HepG2 (cell line): ENCODE measurements around the gene RCOR1. TPM values are rescaled to one million over a fixed set of nuclear protein-coding genes. Genes with fewer than 3 reads are reported as not detected.

Experiments used
- AHR ChIP-seq: IDR thresholded peaks from 2 replicates; pipeline ENCODE4 v1.6.1; 2018; ENCODE audit warnings: missing genetic modification reagents, missing compliant biosample characterization
- FOXM1 ChIP-seq: sonication (generic); formaldehyde crosslinking; IDR thresholded peaks from 2 replicates; pipeline ENCODE4 v1.5.0; 2020; ENCODE audit warnings: missing genetic modification reagents
- FOXP4 ChIP-seq: sonication (generic); formaldehyde crosslinking; IDR thresholded peaks from 2 replicates; pipeline ENCODE4 v1.4.0; 2020; ENCODE audit warnings: missing genetic modification reagents
- HMGXB4 ChIP-seq, 2 experiments: sonication (generic) in 1 of 2; formaldehyde crosslinking in 1 of 2; IDR thresholded peaks; 2 replicates each; pipeline versions ENCODE4 v1.4.0 to v1.6.1; 2018 to 2020; ENCODE audit warnings: missing genetic modification reagents in 2 of 2, borderline replicate concordance in 1 of 2, low read depth in 1 of 2, mild to moderate bottlenecking in 1 of 2, missing biosample characterization in 1 of 2
- KDM2A ChIP-seq: sonication (generic); formaldehyde crosslinking; IDR thresholded peaks from 2 replicates; pipeline ENCODE4 v1.4.0; 2020; ENCODE audit warnings: low read depth, missing genetic modification reagents, borderline replicate concordance
- MAF1 ChIP-seq: sonication (generic); formaldehyde crosslinking; IDR thresholded peaks from 2 replicates; pipeline ENCODE4 v1.5.0; 2020; ENCODE audit warnings: missing genetic modification reagents, borderline replicate concordance
- MYPOP ChIP-seq: sonication (generic); formaldehyde crosslinking; IDR thresholded peaks from 2 replicates; pipeline ENCODE4 v1.8.1; 2023; ENCODE audit warnings: mild to moderate bottlenecking, moderate library complexity, missing genetic modification reagents
- NFYC ChIP-seq: IDR thresholded peaks from 2 replicates; pipeline ENCODE4 v1.6.1; 2016; ENCODE audit warnings: missing genetic modification reagents, missing compliant biosample characterization
- PRMT3 ChIP-seq: sonication (generic); formaldehyde crosslinking; IDR thresholded peaks from 2 replicates; pipeline ENCODE4 v1.8.1; 2022; ENCODE audit warnings: low read depth, mild to moderate bottlenecking, moderate library complexity, missing genetic modification reagents, borderline replicate concordance
- SCMH1 ChIP-seq: sonication (generic); formaldehyde crosslinking; IDR thresholded peaks from 2 replicates; pipeline ENCODE4 v1.9.0; 2021; ENCODE audit warnings: missing genetic modification reagents, mild to moderate bottlenecking, borderline replicate concordance
- SNAPC2 ChIP-seq: sonication (generic); formaldehyde crosslinking; IDR thresholded peaks from 2 replicates; pipeline ENCODE4 v1.8.1; 2022; ENCODE audit warnings: mild to moderate bottlenecking, missing genetic modification reagents
- TBP ChIP-seq: sonication (generic); formaldehyde crosslinking; IDR thresholded peaks from 2 replicates; pipeline ENCODE4 v1.5.0; 2020; ENCODE audit warnings: missing genetic modification reagents
- TRIM22 ChIP-seq: fragments of 450-650 bp; IDR thresholded peaks from 2 replicates; pipeline ENCODE4 v1.6.1; 2017
- ZHX1 ChIP-seq: sonication (generic); formaldehyde crosslinking; IDR thresholded peaks from 2 replicates; pipeline ENCODE4 v1.8.1; 2022; ENCODE audit warnings: low read depth, mild to moderate bottlenecking, missing genetic modification reagents
- ZMYM3 ChIP-seq: sonication (generic); formaldehyde crosslinking; IDR thresholded peaks from 2 replicates; pipeline ENCODE4 v1.5.1; 2020; ENCODE audit warnings: mild to moderate bottlenecking, missing genetic modification reagents
- ZNF674 ChIP-seq: sonication (generic); formaldehyde crosslinking; IDR thresholded peaks from 2 replicates; pipeline ENCODE4 v1.5.0; 2020; ENCODE audit warnings: low read depth, mild to moderate bottlenecking, missing genetic modification reagents
- ZNF777 ChIP-seq: sonication (generic); formaldehyde crosslinking; IDR thresholded peaks from 2 replicates; pipeline ENCODE4 v1.4.0; 2020; ENCODE audit warnings: missing genetic modification reagents
- ZNF780A ChIP-seq: sonication (generic); formaldehyde crosslinking; IDR thresholded peaks from 2 replicates; pipeline ENCODE4 v1.8.0; 2022; ENCODE audit warnings: mild to moderate bottlenecking, missing genetic modification reagents, moderate library complexity
- ZZZ3 ChIP-seq: sonication (generic); formaldehyde crosslinking; IDR thresholded peaks from 2 replicates; pipeline ENCODE4 v1.4.0; 2020; ENCODE audit warnings: missing genetic modification reagents, mild to moderate bottlenecking, borderline replicate concordance
- polyA plus RNA-seq, 8 experiments: library from polyadenylated mRNA; depleted of rRNA in 3 of 8; stranded (reverse) in 7 of 8; unstranded in 1 of 8; fragments of >200 nt; fragmentation: Illumina TruSeq in 4 of 8; extraction: Trizol in 4 of 8; gene quantifications; 2 replicates each; pipeline versions ENCODE4 v1.2.1 to v1.2.3, GENCODE V29; 2011 to 2016; ENCODE audit warnings: low read depth in 4 of 8, missing spikeins in 1 of 8, mixed read lengths in 1 of 8; ENCODE audit not compliant: insufficient read depth in 1 of 8
- total RNA-seq, 5 experiments: library from RNA; depleted of rRNA; stranded (reverse); fragments of >200 nt; fragmentation: Illumina TruSeq; extraction: Trizol; gene quantifications; 2 replicates each; pipeline ENCODE4 v1.2.3, GENCODE V29; 2016; ENCODE audit warnings: low read depth in 1 of 5

Gene RCOR1
- total and polyA plus RNA-seq, 2 of the 13 experiments (the other 11 are each of a cell fraction or from before 2014, with no cell fraction given): 10.2 to 11.1 TPM

- TF ChIP-seq PRMT3 (CRISPR knock-in tag) (no peak), ZNF777 (CRISPR knock-in tag) (0 out of 2 replicates have a peak, but pooled peaks have one; percentile 33), ZHX1 (CRISPR knock-in tag) (no peak), ZZZ3 (CRISPR knock-in tag) (no peak), TBP (no peak; the same call in 1 of the 2 replicates), SCMH1 (CRISPR knock-in tag) (no peak), SNAPC2 (CRISPR knock-in tag) (no peak), NFYC (CRISPR knock-in tag) (peak; percentile 79), TRIM22 (no peak), MAF1 (CRISPR knock-in tag) (no peak; the same call in 1 of the 2 replicates), MYPOP (CRISPR knock-in tag) (peak; percentile 83), ZNF674 (CRISPR knock-in tag) (no peak), FOXM1 (CRISPR knock-in tag) (no peak), AHR (CRISPR knock-in tag) (no peak), ZMYM3 (CRISPR knock-in tag) (no peak), HMGXB4 (CRISPR knock-in tag; IDR thresholded peaks at IDR 0.05; ENCODE audit: borderline replicate concordance in 1 of 2, low read depth in 1 of 2) (peak; percentile 19 to 77; a peak in 3 of 4 replicates), KDM2A (peak; percentile 75; the same call in 1 of the 2 replicates), ZNF780A (CRISPR knock-in tag) (0 out of 2 replicates have a peak, but pooled peaks have one; percentile 79), FOXP4 (CRISPR knock-in tag) (peak; percentile 31; the same call in 1 of the 2 replicates)
These were observed at the start of gene RCOR1 (continued) for GRCh38 chr14:102591944-102592762.
